ENCODE measurements around the gene NLRP1.

DNA sequence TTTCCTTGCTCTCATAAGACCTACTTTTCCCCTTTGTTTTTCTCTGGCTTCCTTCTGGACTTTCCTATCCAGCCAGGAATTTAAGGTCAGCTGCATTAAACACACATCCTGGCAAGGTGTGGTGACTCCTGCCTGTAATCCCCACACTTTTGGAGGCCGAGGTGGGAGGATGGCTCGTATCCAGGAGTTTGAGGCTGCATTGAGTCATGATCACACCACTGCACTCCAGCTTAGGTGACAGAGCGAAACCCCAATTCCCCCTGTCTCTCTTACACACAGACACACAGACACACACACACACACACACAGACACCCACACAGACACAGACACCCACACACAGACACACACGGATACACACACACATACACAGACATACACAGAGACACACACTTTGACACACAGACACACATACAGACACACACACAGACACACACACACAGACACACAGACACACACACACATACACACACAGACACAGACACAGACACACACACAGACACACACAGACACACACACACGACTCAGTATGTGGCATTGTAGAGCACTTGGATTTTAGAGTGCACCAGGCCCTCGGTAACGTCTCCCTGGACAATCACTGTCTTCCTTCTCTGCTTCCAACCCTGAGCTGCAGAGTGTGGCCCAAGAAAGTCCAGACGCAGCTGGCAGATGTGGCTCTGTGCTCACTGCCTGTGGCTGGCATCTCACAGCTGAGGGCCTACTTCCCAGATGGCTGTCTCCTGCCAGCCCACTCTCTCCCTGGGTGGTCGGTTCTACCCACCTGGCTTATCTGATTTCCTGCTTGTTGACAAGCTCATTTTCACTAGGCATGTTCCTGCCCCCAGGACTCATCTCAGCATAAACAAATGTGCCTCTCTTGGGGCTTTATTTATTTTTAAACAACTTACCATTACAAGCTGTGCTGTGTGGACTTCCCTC is 39.0 kb downstream of the NLRP1 start:
- TF ChIP-seq EZH2 (IDR thresholded peaks at IDR 0.05; ENCODE audit: borderline replicate concordance) (no peak), CTCF (IDR thresholded peaks at IDR 0.05; ENCODE audit: poor library complexity) (no peak)
